ENCODE measurements around the gene PDE11A.

DNA sequence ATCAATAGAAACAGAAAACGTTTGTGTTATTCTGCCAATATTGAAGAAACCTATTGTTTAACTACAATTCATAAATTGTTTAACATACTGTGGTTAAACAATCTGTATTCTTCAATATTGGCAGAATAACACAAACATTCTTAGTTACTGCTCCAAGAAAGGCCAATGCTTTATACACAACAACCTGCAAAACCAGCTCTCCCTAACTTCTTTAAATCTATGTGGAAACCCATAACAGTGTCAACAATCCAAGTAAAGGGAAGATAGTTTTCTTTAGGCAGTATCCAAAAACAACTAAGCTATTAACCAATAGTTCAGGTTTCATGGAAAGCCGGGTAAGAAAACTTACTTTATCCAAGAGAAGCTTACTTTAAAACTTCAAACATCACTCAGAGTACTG is 33.5 kb upstream of the PDE11A start:
- TF ChIP-seq, protein P1, sequence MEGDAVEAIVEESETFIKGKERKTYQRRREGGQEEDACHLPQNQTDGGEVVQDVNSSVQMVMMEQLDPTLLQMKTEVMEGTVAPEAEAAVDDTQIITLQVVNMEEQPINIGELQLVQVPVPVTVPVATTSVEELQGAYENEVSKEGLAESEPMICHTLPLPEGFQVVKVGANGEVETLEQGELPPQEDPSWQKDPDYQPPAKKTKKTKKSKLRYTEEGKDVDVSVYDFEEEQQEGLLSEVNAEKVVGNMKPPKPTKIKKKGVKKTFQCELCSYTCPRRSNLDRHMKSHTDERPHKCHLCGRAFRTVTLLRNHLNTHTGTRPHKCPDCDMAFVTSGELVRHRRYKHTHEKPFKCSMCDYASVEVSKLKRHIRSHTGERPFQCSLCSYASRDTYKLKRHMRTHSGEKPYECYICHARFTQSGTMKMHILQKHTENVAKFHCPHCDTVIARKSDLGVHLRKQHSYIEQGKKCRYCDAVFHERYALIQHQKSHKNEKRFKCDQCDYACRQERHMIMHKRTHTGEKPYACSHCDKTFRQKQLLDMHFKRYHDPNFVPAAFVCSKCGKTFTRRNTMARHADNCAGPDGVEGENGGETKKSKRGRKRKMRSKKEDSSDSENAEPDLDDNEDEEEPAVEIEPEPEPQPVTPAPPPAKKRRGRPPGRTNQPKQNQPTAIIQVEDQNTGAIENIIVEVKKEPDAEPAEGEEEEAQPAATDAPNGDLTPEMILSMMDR (IDR thresholded peaks at IDR 0.05): no peak
- TF ChIP-seq ZFX (IDR thresholded peaks at IDR 0.05; ENCODE audit: borderline replicate concordance): no peak
